ENCODE results near the gene CAPN8. TPM values are rescaled to one million over a fixed set of nuclear protein-coding genes. Genes with fewer than 3 reads are reported as not detected.

CAPN8 gene
- total RNA-seq, 1 donor from 2014 or later = not detected

- Histone ChIP-seq H3K36me3 (no peaks in the 10 kb centered on the region), H3K4me3 (no peak overlapping the region), H3K27ac (peak overlapping the region; percentile 93 to 94), H3K27me3 (no peaks in the 10 kb centered on the region), H3K9me3 (no peaks in the 10 kb centered on the region), H3K4me1 (peaks cover 7 to 36% of the 10 kb centered on the region in 2 donors)
- TF ChIP-seq, protein P1, sequence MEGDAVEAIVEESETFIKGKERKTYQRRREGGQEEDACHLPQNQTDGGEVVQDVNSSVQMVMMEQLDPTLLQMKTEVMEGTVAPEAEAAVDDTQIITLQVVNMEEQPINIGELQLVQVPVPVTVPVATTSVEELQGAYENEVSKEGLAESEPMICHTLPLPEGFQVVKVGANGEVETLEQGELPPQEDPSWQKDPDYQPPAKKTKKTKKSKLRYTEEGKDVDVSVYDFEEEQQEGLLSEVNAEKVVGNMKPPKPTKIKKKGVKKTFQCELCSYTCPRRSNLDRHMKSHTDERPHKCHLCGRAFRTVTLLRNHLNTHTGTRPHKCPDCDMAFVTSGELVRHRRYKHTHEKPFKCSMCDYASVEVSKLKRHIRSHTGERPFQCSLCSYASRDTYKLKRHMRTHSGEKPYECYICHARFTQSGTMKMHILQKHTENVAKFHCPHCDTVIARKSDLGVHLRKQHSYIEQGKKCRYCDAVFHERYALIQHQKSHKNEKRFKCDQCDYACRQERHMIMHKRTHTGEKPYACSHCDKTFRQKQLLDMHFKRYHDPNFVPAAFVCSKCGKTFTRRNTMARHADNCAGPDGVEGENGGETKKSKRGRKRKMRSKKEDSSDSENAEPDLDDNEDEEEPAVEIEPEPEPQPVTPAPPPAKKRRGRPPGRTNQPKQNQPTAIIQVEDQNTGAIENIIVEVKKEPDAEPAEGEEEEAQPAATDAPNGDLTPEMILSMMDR (IDR thresholded peaks at IDR 0.05) = no peak
- intact Hi-C loops (cut with DNase I) = loop anchor here (10.0 kb wide), 2 partner anchors 294 to 1056 kb away; no protein-coding TSS in a partner anchor
- DNase-seq (ENCODE audit: low spot score in 2 of 2) = no peak
These were observed 35.0 kb upstream of the CAPN8 start for GRCh38 chr1:223700388-223700918.

DNA sequence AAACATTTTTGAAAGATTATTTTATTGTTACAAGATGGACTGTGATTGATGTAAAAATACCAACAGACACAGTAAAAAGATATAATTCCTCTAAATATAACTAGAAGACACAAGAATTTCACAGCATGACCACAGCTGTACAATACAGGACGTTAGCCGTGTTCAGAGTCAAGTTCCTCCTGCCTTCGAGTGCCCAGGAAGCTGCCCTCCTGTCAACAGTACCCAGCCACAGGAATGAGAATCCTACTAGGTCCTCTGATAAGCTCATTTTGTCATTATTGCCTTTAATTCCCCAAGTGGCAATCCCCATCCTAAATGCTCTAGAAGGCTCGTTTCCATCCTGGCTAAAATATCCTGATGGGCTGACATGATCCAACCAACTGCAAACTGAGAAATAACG is 30.4 kb upstream of the CAPN8 start:
- intact Hi-C loops (cut with DNase I) = loop anchor here (5.0 kb wide), 1 partner anchor 636 kb away; the partner anchor contains the start of gene NVL
- Histone ChIP-seq H3K4me1 (peaks cover 7 to 15% of the 10 kb centered on the region in 2 donors), H3K27ac (no peak overlapping the region), H3K36me3 (no peaks in the 10 kb centered on the region), H3K4me3 (no peak overlapping the region), H3K27me3 (no peaks in the 10 kb centered on the region), H3K9me3 (no peaks in the 10 kb centered on the region)
- DNase-seq (ENCODE audit: low spot score in 2 of 2) = peak in 1 of 2 donors; percentile 3
- TF ChIP-seq, protein P1 (IDR thresholded peaks at IDR 0.05) = no peak

GRCh38 chr1:223695014-223695548 is 29.6 kb upstream of the CAPN8 start:
- intact Hi-C loops (cut with DNase I) = loop anchor here (5.0 kb wide), 1 partner anchor 637 kb away; the partner anchor contains the start of gene NVL
- TF ChIP-seq, protein P1 (IDR thresholded peaks at IDR 0.05) = no peak
- peak in 1 of 2 donors; percentile 54 for DNase-seq (ENCODE audit: low spot score in 2 of 2)
- no peaks in the 10 kb centered on the region for H3K36me3 ChIP-seq
- H3K27me3 ChIP-seq = no peaks in the 10 kb centered on the region
- H3K9me3 ChIP-seq = no peaks in the 10 kb centered on the region
- H3K27ac ChIP-seq = no peak overlapping the region
- H3K4me1 ChIP-seq = peaks cover under 1 to 8% of the 10 kb centered on the region in 2 donors
- H3K4me3 ChIP-seq = no peak overlapping the region

GRCh38 chr1:223691121-223691520 is 25.6 kb upstream of the CAPN8 start:
- no peaks in the 10 kb centered on the region for H3K4me1 ChIP-seq
- TF ChIP-seq, protein P1 (IDR thresholded peaks at IDR 0.05) = no peak
- no peaks in the 10 kb centered on the region for H3K36me3 ChIP-seq
- H3K9me3 ChIP-seq = no peaks in the 10 kb centered on the region
- no peak overlapping the region for H3K4me3 ChIP-seq
- intact Hi-C loops (cut with DNase I) = no loop called here
- DNase-seq (ENCODE audit: low spot score in 2 of 2) = no peak
- H3K27me3 ChIP-seq = no peaks in the 10 kb centered on the region
- no peak overlapping the region for H3K27ac ChIP-seq

DNA sequence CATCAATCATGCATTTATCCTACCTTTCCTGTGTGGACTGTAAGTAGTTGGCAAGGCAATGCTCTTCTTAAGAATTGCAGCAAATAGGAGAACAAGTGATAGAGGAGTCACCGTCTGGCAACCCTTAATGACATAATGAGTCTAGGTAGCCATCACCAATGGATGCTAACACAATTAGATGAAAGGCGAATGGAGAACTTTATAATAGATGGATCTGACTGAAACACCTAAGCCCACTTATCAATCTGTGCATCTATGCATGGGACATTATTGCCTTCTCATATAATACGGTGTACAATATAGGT is 18.9 kb upstream of the CAPN8 start:
- Histone ChIP-seq H3K9me3 (no peaks in the 10 kb centered on the region), H3K36me3 (no peaks in the 10 kb centered on the region), H3K4me3 (no peak overlapping the region), H3K4me1 (no peaks in the 10 kb centered on the region), H3K27me3 (peaks cover 5% of the 10 kb centered on the region), H3K27ac (no peak overlapping the region)
- intact Hi-C loops (cut with DNase I) = loop anchor here (1.0 to 10.0 kb wide), 2 partner anchors 551 to 950 kb away; partner anchors contain the start of gene FAM177B
- DNase-seq (ENCODE audit: low spot score in 2 of 2) = no peak
- TF ChIP-seq, protein P1 (IDR thresholded peaks at IDR 0.05) = no peak
